T47D (cell line): Measurements from ENCODE around the gene MRGPRX2.

Source experiments
- DNase-seq, 2 experiments: peaks; one replicate each; pipeline versions ENCODE4 v3.0.0 to v3.0.0-alpha.2; 2011 to 2012; ENCODE audit warnings: low read depth in 1 of 2, low spot score in 1 of 2
- JUND ChIP-seq: IDR thresholded peaks from 2 replicates; pipeline ENCODE4 v1.6.1; 2012; ENCODE audit warnings: low read depth
- in situ Hi-C: cut with HindIII; loops from 2 replicates; pipeline ENCODE4 v1.10.0; 2016; ENCODE audit warnings: low sequenced_read_pairs, low pct_unique_long_range_greater_than_20kb

The MRGPRX2 gene

DNA sequence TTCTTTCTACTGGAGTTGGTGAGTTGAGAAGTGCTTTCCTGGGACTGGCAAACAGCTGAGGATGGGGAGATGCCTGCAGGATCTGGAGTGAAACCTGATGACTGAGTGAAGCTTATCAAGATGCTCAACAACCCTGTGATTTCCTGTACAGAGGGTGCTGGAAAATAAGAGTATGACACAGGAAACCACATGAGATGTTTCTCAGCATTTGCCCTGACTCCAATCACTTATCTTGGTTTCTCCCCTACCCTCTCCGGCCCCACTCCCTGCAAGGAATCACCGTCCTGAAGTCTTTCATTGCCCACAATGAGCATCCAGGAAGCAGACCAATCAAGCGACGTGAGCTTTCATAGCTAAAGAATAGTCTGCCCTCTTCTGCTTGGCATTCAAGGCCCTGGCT lies at the start of gene MRGPRX2:
Gene MRGPRX2 (minus strand): TSS at position 89 of the 400 bp plus-strand sequence. CDS start 4,315 bp downstream, outside the sequence.
- in situ Hi-C loops = no loop called here
- no peak for TF ChIP-seq JUND
- no peak for DNase-seq

DNA sequence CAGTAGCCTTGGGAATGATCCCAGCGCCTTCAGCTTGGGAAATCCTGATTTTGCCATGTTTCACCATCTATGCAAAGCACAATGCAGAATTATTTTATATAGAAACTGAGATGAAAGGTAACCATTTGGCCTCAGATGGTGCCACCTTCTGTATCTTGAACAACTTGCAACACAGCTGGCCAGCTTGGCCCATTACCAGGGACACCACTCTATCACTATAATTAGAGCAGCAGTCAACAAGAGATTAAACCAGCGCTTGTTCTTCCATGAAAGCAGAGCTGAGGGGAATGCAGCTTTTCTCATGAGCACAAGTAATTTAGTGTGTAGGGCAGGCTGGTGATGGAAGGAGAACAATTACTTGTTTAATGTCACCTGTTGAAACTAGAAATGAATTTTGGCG lies 49.8 kb upstream of the MRGPRX2 start:
- DNase-seq = no peak
- in situ Hi-C loops = no loop called here
- TF ChIP-seq JUND = no peak

DNA sequence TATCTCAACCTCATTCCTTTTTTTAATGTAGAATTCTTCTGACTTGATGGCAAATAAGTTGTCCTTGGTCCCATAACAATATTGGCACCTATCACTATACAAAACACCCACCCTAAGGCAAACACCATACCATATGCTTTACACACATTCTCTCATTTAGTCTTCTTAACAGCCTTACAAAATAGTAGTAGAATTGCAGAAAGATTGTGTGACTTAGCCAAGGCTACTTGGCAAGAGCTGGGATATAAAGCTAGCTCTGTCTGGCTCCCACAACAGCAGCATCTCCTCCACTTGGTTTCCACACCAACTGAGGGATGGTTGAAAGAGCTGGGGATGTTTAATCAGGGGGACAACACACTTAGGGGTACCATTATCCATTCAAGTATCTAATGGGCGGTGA lies 46.6 kb upstream of the MRGPRX2 start:
- no peak for DNase-seq
- in situ Hi-C loops = no loop called here
- no peak for TF ChIP-seq JUND

DNA sequence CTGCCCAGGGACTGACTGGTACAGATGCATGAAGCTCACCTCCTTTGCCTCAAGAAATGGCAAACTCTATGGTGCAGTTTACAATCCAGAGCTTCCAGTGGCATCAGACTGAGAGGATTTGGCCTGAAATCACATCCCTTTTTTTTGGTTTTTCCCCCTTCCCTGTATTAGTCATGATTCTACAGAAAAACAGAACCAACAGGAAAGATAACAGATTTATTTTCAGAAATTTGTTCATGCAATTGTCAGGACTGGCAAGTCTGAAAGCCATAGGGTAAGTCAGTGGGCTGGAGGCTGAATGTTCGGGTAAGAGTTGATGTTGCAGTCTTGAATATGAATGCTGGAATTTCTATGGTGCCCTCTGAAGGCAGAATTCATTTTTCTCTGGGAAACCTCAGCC lies 44.5 kb upstream of the MRGPRX2 start:
- in situ Hi-C loops = no loop called here
- no peak for TF ChIP-seq JUND
- no peak for DNase-seq

DNA sequence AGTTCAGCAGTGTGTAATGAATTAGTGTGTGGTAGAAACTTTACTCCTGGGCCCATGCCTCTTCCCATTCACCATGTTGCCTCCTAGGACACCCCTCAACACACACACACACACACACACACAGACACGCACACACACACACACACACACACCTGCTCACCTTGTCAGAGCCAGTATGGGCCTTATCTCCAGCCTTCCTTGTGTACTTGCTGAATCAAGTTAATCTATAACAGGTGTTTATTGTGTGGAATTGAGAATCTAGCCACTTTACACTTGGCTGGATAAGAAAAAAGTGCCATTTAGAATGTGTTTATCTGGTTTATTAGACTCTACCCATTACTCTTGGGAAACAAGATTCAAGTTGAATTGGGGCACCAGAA lies 42.0 kb upstream of the MRGPRX2 start:
- no peak for DNase-seq
- in situ Hi-C loops = no loop called here
- no peak for TF ChIP-seq JUND

DNA sequence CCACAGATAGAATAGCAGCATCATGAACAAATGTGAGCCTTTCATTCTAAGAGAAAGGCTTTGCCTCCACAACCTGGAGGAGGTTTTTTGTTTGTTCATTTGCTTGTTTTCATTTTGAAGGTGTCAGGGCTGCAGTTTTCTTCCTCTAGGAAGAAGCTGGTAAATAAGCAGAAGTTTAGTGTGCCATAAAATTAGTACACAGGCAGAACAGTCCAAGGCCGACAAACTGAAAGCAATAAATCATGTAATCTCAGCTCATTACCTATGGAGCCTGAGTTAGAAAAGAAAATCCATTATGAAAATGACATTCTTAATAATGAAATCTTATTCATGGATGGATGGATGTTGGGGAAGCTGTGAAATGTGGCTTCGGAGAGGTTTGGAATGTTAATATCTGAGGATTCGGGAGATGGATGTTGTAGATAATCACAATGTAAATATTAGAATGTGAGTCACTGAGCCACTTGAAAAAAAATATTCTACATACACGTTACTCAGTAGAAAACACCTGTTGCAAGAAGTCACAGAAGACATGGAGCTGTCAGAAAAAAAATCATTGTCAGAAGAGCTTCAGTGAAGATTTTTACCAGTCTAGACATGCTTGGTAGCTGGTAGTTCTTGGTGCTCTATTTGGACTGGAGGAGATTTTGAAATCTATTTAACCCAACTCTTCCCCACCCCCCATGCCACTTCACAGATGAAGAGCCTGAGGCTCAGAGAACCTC lies 41.4 kb upstream of the MRGPRX2 start:
- DNase-seq = no peak
- in situ Hi-C loops = no loop called here
- no peak for TF ChIP-seq JUND

DNA sequence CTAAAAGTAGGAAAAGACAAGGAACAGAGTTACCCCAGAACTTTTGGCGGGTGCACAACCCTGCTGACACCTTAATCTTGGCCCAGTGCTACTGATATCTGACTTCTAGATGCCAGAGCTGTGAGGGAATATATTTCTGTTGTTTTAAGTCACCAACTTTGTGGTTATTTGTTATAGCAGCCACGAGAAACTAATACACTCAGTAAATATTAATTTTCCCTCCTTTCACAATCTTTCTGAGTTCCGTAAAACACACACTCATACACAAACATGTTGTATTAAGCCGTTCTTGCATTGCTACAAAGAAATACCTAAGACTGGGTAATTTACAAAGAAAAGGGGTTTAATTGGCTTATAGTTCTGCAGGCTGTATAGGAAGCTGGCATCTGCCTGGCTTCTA lies 40.4 kb upstream of the MRGPRX2 start:
- in situ Hi-C loops = no loop called here
- no peak for TF ChIP-seq JUND
- DNase-seq = no peak

DNA sequence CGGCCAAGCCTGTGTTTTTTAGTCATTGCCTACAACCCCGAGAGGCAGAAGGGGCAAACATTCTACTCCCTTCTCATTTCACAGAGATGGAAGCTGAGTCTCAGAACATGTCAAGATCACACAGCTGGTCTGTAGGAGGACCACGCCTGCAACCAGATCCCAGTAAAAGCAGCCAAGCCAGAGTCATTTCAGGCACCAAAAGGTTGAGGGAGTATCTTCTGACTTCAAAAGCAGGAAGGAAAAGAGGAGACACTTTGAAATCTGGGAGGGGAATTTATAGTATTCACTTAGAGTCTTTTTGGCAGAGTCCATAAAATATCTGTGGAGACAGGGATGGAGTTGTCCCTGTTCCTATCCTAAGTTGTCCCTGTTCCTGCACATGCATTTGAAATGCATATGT lies 38.6 kb upstream of the MRGPRX2 start:
- in situ Hi-C loops = no loop called here
- DNase-seq = no peak
- TF ChIP-seq JUND = no peak

DNA sequence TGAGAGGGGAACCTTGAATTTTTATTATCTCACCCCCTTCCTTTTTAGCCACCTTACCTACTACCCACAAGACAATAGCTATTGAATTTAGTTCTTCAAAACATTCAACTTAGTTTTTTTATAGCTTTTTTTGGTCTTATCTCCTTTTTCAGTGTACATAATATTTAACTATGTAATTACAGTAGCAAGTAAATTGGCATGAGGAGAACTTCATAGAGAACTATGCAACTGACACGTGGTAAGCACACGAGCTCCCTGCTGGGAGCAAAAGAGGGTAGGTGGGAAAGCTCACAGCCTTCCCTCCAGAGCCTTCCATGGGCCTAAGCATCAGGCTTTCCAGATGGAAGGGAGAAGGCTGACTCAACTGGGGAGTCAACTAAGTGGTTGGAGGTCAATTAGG lies 34.3 kb upstream of the MRGPRX2 start:
- TF ChIP-seq JUND = no peak
- in situ Hi-C loops = no loop called here
- DNase-seq = no peak

DNA sequence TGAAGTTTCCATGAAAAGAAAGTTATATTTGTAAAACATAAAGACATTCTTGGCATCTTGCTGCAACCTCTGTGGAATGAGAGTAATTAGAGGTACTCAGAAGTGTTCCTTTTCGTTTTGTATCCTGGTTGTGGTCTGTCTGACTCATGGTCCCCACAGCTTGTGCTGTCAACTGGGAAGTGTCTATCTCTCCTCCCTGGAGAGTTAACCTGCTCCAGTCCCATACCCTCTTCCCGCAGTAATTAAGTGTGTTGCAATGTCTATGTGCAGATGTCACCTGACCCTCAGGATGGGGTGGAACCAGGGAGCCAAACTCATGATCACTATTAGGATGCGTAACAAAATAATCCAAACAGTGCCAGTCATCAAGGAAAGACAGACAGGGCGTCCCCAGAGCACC lies 33.5 kb upstream of the MRGPRX2 start:
- DNase-seq = no peak
- no peak for TF ChIP-seq JUND
- in situ Hi-C loops = no loop called here

DNA sequence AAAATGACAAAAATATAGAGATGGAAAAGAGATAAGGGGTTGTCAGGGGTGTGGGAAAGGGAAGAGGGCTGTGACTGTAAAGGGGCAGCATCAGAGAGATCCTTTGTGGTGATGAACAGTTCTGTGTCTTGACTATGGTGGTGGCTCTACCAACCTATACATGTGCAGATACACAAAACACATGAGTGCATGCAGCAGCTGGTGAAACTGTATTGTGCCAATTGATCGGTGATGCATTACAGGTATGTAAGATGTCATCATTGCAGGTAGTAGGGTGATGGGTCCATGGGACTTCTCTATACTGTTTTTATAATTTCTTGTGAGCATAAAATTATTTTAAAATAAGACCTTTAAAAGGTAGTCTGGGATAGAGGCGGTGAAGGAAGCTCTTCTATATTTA lies 32.3 kb upstream of the MRGPRX2 start:
- no peak for DNase-seq
- in situ Hi-C loops = no loop called here
- TF ChIP-seq JUND = no peak

DNA sequence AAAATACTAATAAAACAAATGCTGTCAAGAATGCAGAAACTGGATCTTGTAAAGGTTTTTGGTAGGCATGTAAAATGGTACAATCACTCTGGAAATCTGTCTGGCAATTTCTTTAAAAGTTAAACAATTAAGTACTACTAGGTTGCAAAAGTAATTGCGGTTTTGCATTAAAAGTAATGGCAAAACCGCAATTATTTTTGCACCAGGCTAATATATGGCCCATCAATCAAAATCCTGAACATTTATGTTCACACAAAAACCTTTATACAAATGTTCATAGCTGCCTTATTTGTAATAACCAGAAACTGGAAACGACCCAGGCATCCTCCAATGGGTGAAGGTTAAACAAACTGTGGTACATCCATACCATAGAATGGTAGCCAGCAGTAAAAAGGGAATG lies 31.8 kb upstream of the MRGPRX2 start:
- no peak for TF ChIP-seq JUND
- DNase-seq = no peak
- in situ Hi-C loops = no loop called here

DNA sequence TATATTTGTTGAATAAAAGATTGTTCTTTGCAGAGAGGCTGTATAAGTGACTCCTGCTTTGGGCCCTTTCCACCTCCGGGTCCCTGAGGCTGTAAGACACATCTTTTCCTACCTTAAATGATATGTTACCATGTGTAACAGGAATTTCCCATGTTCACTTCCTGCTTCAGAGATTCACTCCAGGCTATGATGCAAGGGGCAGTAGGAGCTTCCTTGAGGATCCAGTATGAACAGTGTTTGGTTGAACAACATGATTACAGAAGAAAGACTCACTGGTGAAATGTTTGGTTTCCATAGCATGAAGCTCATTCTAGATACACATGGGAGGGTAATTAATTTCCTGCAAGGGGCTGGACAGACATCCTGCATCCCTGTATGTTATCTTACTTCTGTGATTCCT lies 30.8 kb upstream of the MRGPRX2 start:
- TF ChIP-seq JUND = no peak
- in situ Hi-C loops = no loop called here
- no peak for DNase-seq

DNA sequence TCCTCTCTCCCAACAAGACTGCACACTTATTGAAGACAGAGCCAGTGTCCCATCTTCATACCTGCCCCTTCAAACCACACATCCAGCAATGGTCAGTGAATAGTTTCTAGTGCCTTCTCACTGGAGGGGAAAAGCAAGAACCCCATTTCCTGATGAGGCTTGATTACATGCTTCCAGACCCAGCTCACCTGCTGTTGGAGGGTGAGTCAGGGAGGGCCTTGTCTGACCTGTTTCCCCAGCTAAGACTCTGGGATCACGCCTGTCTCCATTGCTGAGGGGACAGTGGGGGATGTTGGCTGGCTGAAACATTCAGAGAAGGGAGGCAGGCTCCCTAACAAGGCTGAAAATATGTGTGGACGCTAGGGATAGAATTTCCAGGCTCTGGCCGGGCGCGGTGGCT lies 28.9 kb upstream of the MRGPRX2 start:
- no peak for TF ChIP-seq JUND
- DNase-seq = no peak
- in situ Hi-C loops = no loop called here
